NCI-H2029 treated with DMSO at 0.1 percent for 48 hours (cell line): ENCODE measurements around the gene ZSCAN22.
A peak's percentile ranks its signal among the peaks of the same experiment; 100 is the strongest.
"Not testable (repeated sequence)": the region's sequence is repeated elsewhere in the genome, so short reads cannot be mapped to it uniquely, and the experiment has no call there.

Experiments
- DNase-seq: peaks from one replicate; lab custom pipeline; 2025; lab: John Stamatoyannopoulos, UW

ZSCAN22 gene

GRCh38 chr19:58318297-58318696 is 8.5 kb upstream of the ZSCAN22 start:
- DNase-seq: no peak

GRCh38 chr19:58319241-58319640 is 7.6 kb upstream of the ZSCAN22 start:
- DNase-seq: no peak

DNA sequence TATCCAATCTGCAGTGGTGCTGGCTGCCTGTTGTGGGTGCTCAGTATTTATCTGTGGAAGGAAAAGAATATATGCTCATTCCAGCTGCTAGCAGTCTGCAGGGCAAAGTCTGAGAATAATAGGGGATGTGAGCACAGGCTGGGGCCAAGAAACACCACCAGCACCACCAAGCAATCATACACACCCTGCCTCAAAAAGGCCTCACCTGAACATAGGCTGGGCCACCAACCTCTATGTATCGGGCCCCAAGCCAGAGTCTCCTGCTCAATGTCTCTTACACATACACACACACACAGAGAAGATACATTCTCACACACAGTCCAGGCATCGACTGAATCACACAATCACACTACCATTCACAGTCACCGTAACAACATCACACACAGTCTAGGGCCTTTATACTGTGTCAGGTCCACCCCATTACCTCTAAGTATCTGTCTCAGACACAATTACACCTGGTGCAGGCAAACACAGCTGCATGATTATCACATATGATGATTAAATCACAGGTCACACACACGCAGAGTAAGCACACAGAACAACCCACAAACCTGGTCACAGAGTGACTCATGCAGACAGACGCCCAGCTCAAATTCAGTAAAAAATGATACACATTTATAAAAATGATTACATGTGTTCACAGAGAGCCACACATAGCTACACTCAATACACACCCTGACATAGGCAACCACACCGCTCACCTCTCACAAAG is 1.3 kb upstream of the ZSCAN22 start:
- DNase-seq: no peak

DNA sequence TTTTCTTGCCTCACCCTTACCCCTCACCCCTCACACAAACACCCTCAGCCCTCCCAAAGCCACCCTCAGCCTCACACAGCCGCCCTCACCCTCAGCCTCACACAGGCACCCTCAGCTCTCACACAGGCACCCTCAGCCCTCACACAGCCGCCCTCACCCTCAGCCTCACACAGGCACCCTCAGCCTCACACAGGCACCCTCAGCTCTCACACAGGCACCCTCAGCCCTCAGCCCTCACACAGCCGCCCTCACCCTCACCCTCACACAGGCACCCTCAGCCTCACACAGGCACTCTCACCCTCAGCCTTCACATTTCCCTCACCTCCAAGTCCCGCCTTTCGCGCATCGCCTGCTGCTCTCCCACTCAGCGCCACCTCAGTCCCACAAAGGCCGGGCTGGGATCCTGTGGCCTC is 287 bp upstream of the ZSCAN22 start:
- no peak for DNase-seq

DNA sequence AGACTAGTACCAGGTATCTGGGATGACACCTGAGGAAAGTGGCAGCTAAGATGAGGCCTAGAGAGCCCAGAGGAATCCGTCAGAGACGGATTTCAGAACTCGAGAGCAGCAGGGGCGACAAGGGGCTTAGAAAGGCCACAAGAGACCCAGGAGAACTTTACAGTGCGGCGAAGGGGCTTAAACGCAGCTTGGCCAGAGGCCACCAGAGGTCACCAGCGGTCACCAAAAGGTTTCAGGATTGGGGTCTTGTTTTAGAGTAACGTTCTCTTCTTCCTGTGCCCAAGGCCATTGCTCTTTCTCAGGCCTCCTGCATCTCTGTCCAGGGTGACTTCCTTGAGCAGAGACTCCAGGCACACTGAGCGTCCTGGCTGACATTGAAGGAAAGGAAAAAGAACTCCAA is 2.2 kb downstream of the ZSCAN22 start:
- DNase-seq: no peak

- no peak for DNase-seq
Observed at GRCh38 chr19:58330458-58330857, 3.7 kb downstream of the ZSCAN22 start.

DNA sequence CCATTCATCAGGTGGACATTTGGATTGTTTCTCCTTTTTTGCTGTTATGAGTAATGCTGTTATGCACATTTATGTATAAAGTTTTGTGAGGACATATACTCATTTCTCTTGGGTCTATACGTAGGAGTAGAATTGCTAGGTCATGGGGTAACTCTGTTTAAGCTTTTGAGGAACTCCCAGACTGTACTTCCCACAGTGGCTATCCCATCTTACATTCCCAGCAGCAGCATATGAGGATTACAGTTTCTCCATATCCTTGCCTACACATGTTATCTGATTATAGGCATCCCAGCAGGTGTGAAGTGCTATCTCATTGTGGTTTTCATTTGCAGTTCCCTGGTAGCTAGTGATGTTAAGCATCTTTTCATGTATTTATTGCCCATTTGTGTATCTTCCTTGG is 5.9 kb downstream of the ZSCAN22 start:
- no peak for DNase-seq

DNA sequence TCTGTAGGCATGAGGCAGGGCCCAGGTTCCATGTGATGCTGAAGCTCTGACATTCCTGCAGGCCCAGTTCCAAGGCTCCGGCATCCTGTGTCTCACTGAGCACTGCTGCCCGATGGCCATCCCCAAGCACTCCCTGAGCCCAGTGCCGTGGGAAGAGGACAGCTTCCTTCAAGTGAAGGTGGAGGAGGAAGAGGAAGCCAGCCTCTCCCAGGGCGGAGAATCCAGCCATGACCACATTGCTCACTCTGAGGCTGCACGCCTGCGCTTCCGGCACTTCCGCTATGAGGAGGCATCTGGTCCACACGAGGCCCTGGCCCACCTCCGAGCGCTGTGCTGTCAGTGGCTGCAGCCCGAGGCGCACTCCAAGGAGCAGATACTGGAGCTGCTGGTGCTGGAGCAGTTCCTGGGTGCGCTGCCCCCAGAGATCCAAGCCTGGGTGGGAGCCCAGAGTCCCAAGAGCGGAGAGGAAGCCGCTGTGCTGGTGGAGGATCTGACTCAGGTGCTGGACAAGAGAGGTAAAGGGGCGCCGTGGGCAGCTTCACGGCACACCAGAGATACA is 8.0 kb downstream of the ZSCAN22 start:
- no peak for DNase-seq

DNA sequence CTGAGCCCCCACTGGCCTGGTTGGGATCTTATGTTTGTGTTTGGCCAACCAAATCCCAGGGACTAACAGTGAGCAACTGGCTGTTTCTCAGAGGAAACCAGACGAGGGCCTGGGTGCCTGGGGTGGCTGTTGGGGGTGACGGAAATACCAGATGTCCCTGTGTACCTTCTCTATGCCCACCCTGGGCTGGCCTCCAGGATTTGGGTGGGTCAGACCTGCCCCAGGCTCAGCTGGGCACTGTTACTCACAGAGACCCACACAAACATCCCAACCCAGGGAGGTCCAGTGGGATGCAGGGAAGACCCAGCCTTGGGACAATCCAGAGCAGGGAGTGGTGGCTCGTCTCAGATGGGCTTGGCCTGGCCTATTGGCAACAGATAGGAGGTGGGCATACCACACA is 8.8 kb downstream of the ZSCAN22 start:
- DNase-seq: no peak

- no peak for DNase-seq
Observed at GRCh38 chr19:58336216-58336615, 9.4 kb downstream of the ZSCAN22 start.

DNA sequence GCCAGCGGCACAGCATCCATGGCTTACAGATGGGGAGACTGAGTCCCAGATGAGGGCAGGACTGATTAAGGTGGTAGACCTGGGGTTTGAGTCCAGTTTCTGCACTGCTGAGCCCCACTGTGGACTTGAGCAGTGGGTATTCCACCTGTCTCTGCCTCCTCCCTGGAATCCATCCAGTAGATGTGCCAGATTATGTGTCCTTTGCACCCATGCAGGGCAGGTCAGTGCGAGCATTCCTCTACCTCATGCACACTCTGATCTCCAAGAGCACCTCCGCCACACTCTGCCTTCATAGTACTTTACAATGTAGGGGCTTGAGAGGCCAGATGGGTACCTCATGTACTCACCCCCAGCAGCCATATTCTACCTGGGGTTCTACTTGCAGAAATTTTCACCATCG is 10.0 kb downstream of the ZSCAN22 start:
- DNase-seq: no peak

DNA sequence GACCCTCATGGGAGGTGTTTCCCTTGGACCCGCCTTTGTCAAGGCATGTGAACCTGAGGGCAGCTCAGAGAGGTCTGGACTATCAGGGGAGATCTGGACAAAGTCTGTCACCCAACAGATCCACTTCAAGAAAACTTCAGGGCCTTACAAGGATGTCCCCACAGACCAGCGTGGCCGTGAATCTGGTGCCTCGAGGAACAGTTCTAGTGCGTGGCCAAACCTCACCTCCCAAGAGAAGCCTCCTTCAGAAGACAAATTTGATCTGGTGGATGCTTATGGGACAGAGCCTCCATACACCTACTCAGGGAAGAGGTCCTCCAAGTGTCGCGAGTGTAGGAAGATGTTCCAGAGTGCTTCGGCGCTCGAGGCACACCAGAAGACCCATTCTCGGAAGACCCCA is 11.5 kb downstream of the ZSCAN22 start:
- no peak for DNase-seq

DNA sequence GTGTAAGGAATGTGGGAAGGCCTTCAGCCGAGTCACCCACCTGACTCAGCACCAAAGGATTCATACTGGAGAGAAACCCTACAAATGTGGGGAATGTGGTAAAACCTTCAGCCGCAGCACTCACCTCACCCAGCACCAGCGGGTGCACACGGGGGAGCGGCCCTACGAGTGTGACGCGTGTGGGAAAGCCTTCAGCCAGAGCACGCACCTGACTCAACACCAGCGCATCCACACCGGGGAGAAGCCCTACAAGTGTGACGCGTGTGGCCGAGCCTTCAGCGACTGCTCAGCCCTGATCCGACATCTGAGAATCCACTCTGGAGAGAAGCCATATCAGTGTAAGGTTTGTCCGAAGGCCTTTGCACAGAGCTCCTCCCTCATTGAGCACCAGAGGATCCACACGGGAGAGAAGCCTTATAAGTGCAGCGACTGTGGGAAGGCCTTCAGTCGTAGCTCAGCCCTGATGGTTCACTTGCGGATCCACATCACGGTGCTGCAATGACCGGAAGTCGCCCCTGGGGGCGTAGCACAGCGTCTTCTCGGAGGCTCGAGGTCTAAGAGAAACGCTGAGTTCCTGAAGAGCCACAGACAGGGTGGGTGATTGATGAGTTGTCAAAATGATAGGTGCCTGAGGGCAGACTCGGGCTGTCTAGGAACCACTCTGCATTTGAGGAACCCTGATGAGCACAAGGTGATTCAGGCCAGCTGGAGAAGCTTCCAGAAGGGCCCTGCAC is 12.2 kb downstream of the ZSCAN22 start:
- no peak for DNase-seq

DNA sequence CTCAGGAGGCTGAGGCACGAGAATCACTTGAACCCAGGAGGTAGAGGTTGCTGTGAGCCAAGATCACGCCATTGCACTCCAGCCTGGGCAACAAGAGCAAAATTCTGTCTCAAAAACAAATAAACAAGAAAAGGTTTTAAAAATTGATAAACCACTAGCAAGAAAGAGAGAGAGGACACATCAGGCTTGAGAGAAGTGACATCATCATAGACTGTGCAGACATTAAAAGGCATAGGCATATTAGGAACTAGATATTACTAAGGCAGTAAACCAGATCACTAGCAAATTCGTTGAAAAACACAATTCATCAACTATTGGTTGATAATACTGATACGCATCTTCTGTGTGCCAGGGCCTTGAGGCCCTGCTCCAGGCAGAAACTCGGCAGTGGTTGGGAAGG is 18.8 kb downstream of the ZSCAN22 start:
- DNase-seq: no peak

- DNase-seq: peak; percentile 19
Observed at GRCh38 chr19:58346961-58347929, 20.5 kb downstream of the ZSCAN22 start.

DNA sequence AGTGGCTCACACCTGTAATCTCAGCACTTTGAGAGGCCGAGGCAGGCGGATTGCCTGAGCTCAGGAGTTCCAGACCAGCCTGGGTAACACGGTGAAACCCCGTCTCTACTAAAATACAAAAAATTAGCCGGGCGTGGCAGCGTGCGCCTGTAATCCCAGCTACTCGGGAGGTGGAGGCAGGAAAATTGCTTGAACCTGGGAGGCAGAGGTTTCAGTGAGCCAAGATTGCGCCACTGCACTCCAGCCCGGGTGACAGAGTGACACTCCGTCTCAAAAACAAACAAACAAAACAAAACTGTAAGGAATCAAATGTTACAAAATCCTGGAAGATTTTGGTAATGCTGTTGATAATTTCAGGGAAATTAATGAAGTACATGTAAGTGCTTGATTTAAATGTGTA is 21.3 kb downstream of the ZSCAN22 start:
- not testable (repeated sequence) for DNase-seq

- no peak for DNase-seq
Observed at GRCh38 chr19:58349590-58349989, 22.8 kb downstream of the ZSCAN22 start.

GRCh38 chr19:58350001-58350861 is 23.4 kb downstream of the ZSCAN22 start:
- DNase-seq: no peak

DNA sequence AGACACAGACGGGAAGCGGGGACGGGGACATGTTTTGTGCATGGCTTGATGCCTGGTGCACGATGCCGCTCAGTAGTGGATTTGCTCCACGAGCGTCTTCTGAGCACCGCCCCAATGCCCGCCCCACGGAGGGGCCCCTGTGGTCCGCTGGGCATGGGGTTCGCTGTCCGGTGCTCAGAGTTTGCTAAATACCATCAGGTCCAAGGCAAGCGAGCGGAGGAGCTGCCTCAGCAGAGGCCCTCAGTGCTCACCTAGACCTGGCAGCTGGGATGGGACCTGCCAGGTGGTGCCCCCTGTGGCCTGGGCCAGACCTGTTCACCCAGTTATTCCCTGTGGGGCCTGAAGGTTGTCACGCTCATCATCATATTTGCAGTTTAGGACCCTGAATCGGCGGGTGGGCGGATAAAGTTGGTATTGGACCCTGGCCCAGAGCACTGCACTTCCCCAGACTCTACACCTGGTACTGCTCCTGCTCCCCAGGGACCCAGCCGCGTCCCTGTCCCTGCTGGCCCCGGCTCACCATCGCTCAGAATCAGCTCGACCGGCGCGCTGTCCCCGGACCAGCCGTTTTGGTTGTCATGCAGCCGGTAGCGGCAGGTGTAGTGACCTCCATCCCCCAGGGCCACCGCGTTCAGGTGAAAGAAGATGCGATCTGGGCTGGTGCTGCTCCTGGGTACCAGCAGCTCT is 24.2 kb downstream of the ZSCAN22 start:
- no peak for DNase-seq

- DNase-seq: no peak
Observed at GRCh38 chr19:58351558-58351878, 24.7 kb downstream of the ZSCAN22 start.
